PC-3 (cell line): ENCODE measurements around the gene POTEF.
"Not testable (repeated sequence)": the region's sequence is repeated elsewhere in the genome, so short reads cannot be mapped to it uniquely, and the experiment has no call there.

Source experiments
- CTCF ChIP-seq: fragments of 300-600 bp; sonication (generic); conservative IDR thresholded peaks from 2 replicates; pipeline ENCODE4 v1.5.1; 2017; ENCODE audit warnings: antibody characterized with exemption, low read depth, mild to moderate bottlenecking, low read length
- EZH2 ChIP-seq: fragments of 300-600 bp; sonication (generic); IDR thresholded peaks from one replicate; pipeline ENCODE4 v1.6.1; 2017; ENCODE audit warnings: antibody characterized with exemption, mild to moderate bottlenecking, low read length; ENCODE audit not compliant: unreplicated experiment
- EZH2phosphoT487 ChIP-seq: fragments of 300-600 bp; sonication (generic); IDR thresholded peaks from 2 replicates; pipeline ENCODE4 v1.6.1; 2018; ENCODE audit warnings: mild to moderate bottlenecking, antibody characterized with exemption, low read length, borderline replicate concordance

GRCh38 chr2:130139331-130140280 is 10.6 kb upstream of the POTEF start:
- not testable (repeated sequence) for TF ChIP-seq CTCF, EZH2, EZH2phosphoT487
